ENCODE data around the gene ETS1.

GRCh38 chr11:128420951-128421350, 166.4 kb downstream of the ETS1 start:
- TF ChIP-seq CTCF (IDR thresholded peaks at IDR 0.05 in 8 of 11, conservative IDR thresholded peaks at IDR 0.05 in 3 of 11) (no peak), POLR2AphosphoS5 (IDR thresholded peaks at IDR 0.05) (peak in 1 of 3 donors; percentile 62), POLR2A (IDR thresholded peaks at IDR 0.05) (no peak)
